ENCODE results near the gene NOCT. TPM values are rescaled to one million over a fixed set of nuclear protein-coding genes. Genes with fewer than 3 reads are reported as not detected.
"Not testable (repeated sequence)": the region's sequence is repeated elsewhere in the genome, so short reads cannot be mapped to it uniquely, and the experiment has no call there.

Gene NOCT
- total and polyA plus RNA-seq, 7 donors: 3.9 to 21.8 (median 11.4) TPM

GRCh38 chr4:139020384-139020783 lies 4.8 kb downstream of the NOCT start:
- 78 to 82% (median 79%) methylated on average over 4 of the region's 4 CpGs for WGBS, 3 donors
- no peak overlapping the region for H3K27ac ChIP-seq
- TF ChIP-seq, protein P1, sequence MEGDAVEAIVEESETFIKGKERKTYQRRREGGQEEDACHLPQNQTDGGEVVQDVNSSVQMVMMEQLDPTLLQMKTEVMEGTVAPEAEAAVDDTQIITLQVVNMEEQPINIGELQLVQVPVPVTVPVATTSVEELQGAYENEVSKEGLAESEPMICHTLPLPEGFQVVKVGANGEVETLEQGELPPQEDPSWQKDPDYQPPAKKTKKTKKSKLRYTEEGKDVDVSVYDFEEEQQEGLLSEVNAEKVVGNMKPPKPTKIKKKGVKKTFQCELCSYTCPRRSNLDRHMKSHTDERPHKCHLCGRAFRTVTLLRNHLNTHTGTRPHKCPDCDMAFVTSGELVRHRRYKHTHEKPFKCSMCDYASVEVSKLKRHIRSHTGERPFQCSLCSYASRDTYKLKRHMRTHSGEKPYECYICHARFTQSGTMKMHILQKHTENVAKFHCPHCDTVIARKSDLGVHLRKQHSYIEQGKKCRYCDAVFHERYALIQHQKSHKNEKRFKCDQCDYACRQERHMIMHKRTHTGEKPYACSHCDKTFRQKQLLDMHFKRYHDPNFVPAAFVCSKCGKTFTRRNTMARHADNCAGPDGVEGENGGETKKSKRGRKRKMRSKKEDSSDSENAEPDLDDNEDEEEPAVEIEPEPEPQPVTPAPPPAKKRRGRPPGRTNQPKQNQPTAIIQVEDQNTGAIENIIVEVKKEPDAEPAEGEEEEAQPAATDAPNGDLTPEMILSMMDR (IDR thresholded peaks at IDR 0.05): no peak

GRCh38 chr4:139021071-139021470 lies 5.5 kb downstream of the NOCT start:
- DNase-seq; ATAC-seq; intact Hi-C loops (cut with DNase I); H3K36me3 ChIP-seq (ENCODE audit: insufficient read depth in 1 of 2, low read depth in 1 of 2); H3K4me3 ChIP-seq; H3K27me3 ChIP-seq (ENCODE audit: insufficient read depth in 3 of 3, low read length in 2 of 3); H3K9me3 ChIP-seq; H3K27ac ChIP-seq: not testable (repeated sequence)
- WGBS, 3 donors: 92 to 97% (median 93%) methylated on average over 12 of the region's 12 CpGs
- H3K4me1 ChIP-seq: peaks cover 20% of the 10 kb centered on the region

More at GRCh38 chr4:139020384-139020783, 4.8 kb downstream of the NOCT start:
- no peaks in the 10 kb centered on the region for H3K9me3 ChIP-seq
- no peak for ATAC-seq
- H3K4me1 ChIP-seq: peaks cover 20% of the 10 kb centered on the region
- DNase-seq: no peak
- no peak overlapping the region for H3K4me3 ChIP-seq
- intact Hi-C loops (cut with DNase I): no loop called here
- H3K36me3 ChIP-seq (ENCODE audit: insufficient read depth in 1 of 2, low read depth in 1 of 2): peaks cover 0 to 10% of the 10 kb centered on the region in 2 donors
- no peaks in the 10 kb centered on the region for H3K27me3 ChIP-seq (ENCODE audit: insufficient read depth in 3 of 3, low read length in 2 of 3)

DNA sequence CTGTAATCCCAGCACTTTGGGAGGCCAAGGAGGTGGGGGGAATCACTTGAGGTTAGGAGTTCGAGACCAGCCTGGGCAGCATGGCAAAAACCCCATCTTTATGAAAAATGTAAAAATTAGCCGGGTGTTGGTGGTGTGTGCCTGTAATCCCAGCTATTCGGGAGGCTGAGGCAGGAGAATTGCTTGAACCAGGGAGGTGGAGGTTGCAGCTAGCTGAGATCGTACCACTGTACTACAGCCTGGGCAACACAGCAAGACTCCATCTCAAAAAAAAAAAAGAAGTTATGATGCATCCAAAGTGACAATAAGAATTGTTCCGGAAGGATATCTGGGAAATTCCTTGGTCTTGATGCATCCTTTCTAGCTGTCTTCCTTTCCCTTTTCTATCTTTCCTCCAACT lies 7.3 kb downstream of the NOCT start:
- DNase-seq (no peak), ATAC-seq (no peak)
- intact Hi-C loops (cut with DNase I): no loop called here
- no peaks in the 10 kb centered on the region for H3K9me3 ChIP-seq
- H3K4me3 ChIP-seq: no peak overlapping the region
- no peak overlapping the region for H3K27ac ChIP-seq
- TF ChIP-seq, protein P1 (IDR thresholded peaks at IDR 0.05): no peak
- WGBS, 3 donors: 95 to 98% (median 96%) methylated on average over 5 of the region's 5 CpGs
- H3K27me3 ChIP-seq (ENCODE audit: insufficient read depth in 3 of 3, low read length in 2 of 3): no peaks in the 10 kb centered on the region
- H3K36me3 ChIP-seq (ENCODE audit: insufficient read depth in 1 of 2, low read depth in 1 of 2): peaks cover 0 to 10% of the 10 kb centered on the region in 2 donors
- H3K4me1 ChIP-seq: peaks cover 16% of the 10 kb centered on the region

- TF ChIP-seq, protein P1 (IDR thresholded peaks at IDR 0.05): no peak
- peak overlapping the region; percentile 11 for H3K27ac ChIP-seq
- intact Hi-C loops (cut with DNase I): no loop called here
Observed at GRCh38 chr4:139024686-139025085, 9.1 kb downstream of the NOCT start.

GRCh38 chr4:139025841-139026240 lies 10.3 kb downstream of the NOCT start:
- peak overlapping the region; percentile 52 for H3K27ac ChIP-seq
- peaks cover 21% of the 10 kb centered on the region for H3K4me1 ChIP-seq
- TF ChIP-seq, protein P1 (IDR thresholded peaks at IDR 0.05): no peak
- 98 to 100% (median 100%) methylated on average over 1 of the region's 1 CpG for WGBS, 3 donors
- intact Hi-C loops (cut with DNase I): no loop called here
- no peak for ATAC-seq
- H3K36me3 ChIP-seq (ENCODE audit: insufficient read depth in 1 of 2, low read depth in 1 of 2): peaks cover 0 to under 1% of the 10 kb centered on the region in 2 donors
- no peak overlapping the region for H3K4me3 ChIP-seq
- DNase-seq: no peak
- H3K9me3 ChIP-seq: no peaks in the 10 kb centered on the region
- H3K27me3 ChIP-seq (ENCODE audit: insufficient read depth in 3 of 3, low read length in 2 of 3): no peaks in the 10 kb centered on the region

More at GRCh38 chr4:139024686-139025085, 9.1 kb downstream of the NOCT start:
- Histone ChIP-seq H3K9me3 (no peaks in the 10 kb centered on the region), H3K4me1 (peaks cover 9% of the 10 kb centered on the region), H3K4me3 (no peak overlapping the region), H3K27me3 (ENCODE audit: insufficient read depth in 3 of 3, low read length in 2 of 3) (no peaks in the 10 kb centered on the region), H3K36me3 (ENCODE audit: insufficient read depth in 1 of 2, low read depth in 1 of 2) (peaks cover 0 to 10% of the 10 kb centered on the region in 2 donors)
- ATAC-seq: no peak
- WGBS, 3 donors: 92 to 95% (median 94%) methylated on average over 9 of the region's 9 CpGs
- no peak for DNase-seq
